HepG2 (cell line): ENCODE results near the gene DHRS11. TPM values are rescaled to one million over a fixed set of nuclear protein-coding genes. Genes with fewer than 3 reads are reported as not detected.

Experiments used
- ATAC-seq: fragments of 200-7000 bp; cut with Tn5 transposase; 3 replicates; pipeline ENCODE4 v1.9.1; 2020; ENCODE audit warnings: mild to moderate bottlenecking, moderate library complexity
- BruUV-seq: library from RNA; stranded (reverse); fragments of 400-500 nt; replicated peaks from 2 replicates; lab custom pipeline; 2021; lab: Mats Ljungman, UMichigan
- CTCF ChIA-PET: fragments of 300-600 bp; formaldehyde crosslinking; extraction: SDS; loops from one replicate; lab custom pipeline; 2021; ENCODE audit warnings: low total read pairs, inconsistent platforms, low intra/inter-chr PET ratio; lab: Yijun Ruan, JAX
- POLR2A ChIA-PET: fragments of 350-600 bp; sonication (Branson Sonifier 250); formaldehyde crosslinking; loops from one replicate; lab custom pipeline; 2020; ENCODE audit warnings: antibody characterized with exemption, inconsistent platforms; lab: Yijun Ruan, JAX
- DNase-seq: peaks from one replicate; pipeline ENCODE4 v3.0.0-alpha.2; 2015; ENCODE audit warnings: low spot score
- FAIRE-seq: peaks from 3 replicates; lab custom pipeline; 2011; peaks lifted over from hg19 to GRCh38; lab: Jason Lieb, UNC
- H2AFZ ChIP-seq: one replicate; pipeline ENCODE4 v1.6.1; 2011; ENCODE audit warnings: low read length, inconsistent platforms
- H3K27ac ChIP-seq: fragments of 300-600 bp; 3 replicates; pipeline ENCODE4 v1.8.0; 2011; ENCODE audit warnings: mixed run types, mild to moderate bottlenecking, mixed read lengths, low read length, inconsistent platforms; ENCODE audit not compliant: insufficient read depth; ENCODE audit errors: extremely low read length
- H3K27me3 ChIP-seq, 2 experiments: fragments of 200-600 bp in 1 of 2; 2 replicates in 1 of 2; 3 replicates in 1 of 2; pipeline versions ENCODE4 v1.6.0 to v1.8.0; 2011; ENCODE audit warnings: low read length in 2 of 2, mild to moderate bottlenecking in 2 of 2, moderate library complexity in 2 of 2, inconsistent platforms in 1 of 2; ENCODE audit not compliant: insufficient read depth in 2 of 2, control insufficient read depth in 1 of 2
- H3K36me3 ChIP-seq, 2 experiments: fragments of 200-600 bp in 1 of 2; replicated peaks in 1 of 2; 2 replicates in 1 of 2; 3 replicates in 1 of 2; pipeline versions ENCODE4 v1.5.1 to v1.8.0; 2011; ENCODE audit warnings: low read length in 2 of 2, inconsistent platforms in 1 of 2; ENCODE audit not compliant: insufficient read depth in 2 of 2, control insufficient read depth in 1 of 2
- H3K4me1 ChIP-seq: 2 replicates; pipeline ENCODE4 v1.5.1; 2012; ENCODE audit warnings: low read length, inconsistent platforms; ENCODE audit not compliant: insufficient read depth
- H3K4me2 ChIP-seq: 2 replicates; pipeline ENCODE4 v1.6.0; 2011; ENCODE audit warnings: low read depth, low read length, inconsistent platforms
- H3K4me3 ChIP-seq, 3 experiments: fragments of 200-600 bp in 1 of 3; sonication (generic), shearing (Covaris generic) in 1 of 3; replicated peaks in 1 of 3; 2 replicates each; pipeline ENCODE4 v1.5.1; 2011 to 2016; ENCODE audit warnings: low read length in 3 of 3, inconsistent platforms in 2 of 3, low read depth in 2 of 3, mild to moderate bottlenecking in 2 of 3, control low read depth in 1 of 3, mixed read lengths in 1 of 3; ENCODE audit not compliant: insufficient read depth in 1 of 3
- H3K79me2 ChIP-seq: one replicate; pipeline ENCODE4 v1.6.1; 2011; ENCODE audit warnings: low read length, inconsistent platforms; ENCODE audit not compliant: insufficient read depth
- H3K9ac ChIP-seq: 2 replicates; pipeline ENCODE4 v1.6.0; 2011; ENCODE audit warnings: mild to moderate bottlenecking, low read depth, low read length, inconsistent platforms; ENCODE audit not compliant: insufficient read depth
- H3K9me3 ChIP-seq: 2 replicates; pipeline ENCODE4 v1.5.1; 2012; ENCODE audit warnings: mild to moderate bottlenecking, low read length
- H4K20me1 ChIP-seq: 2 replicates; pipeline ENCODE4 v1.6.0; 2011; ENCODE audit warnings: inconsistent platforms, mild to moderate bottlenecking, low read length, moderate library complexity; ENCODE audit not compliant: insufficient read depth
- ATF7 ChIP-seq, 2 experiments: fragments of 450-650 bp in 1 of 2; sonication (generic) in 1 of 2; formaldehyde crosslinking in 1 of 2; IDR thresholded peaks; 2 replicates each; pipeline versions ENCODE4 v1.4.0 to v1.6.1; 2016 to 2020; ENCODE audit warnings: antibody characterized with exemption in 1 of 2, mild to moderate bottlenecking in 1 of 2, missing genetic modification reagents in 1 of 2
- ATM ChIP-seq: fragments of 450-650 bp; IDR thresholded peaks from 2 replicates; pipeline ENCODE4 v1.7.1; 2017; ENCODE audit warnings: mild to moderate bottlenecking, borderline replicate concordance
- CCDC6 ChIP-seq: sonication (generic); formaldehyde crosslinking; IDR thresholded peaks from 2 replicates; pipeline ENCODE4 v1.8.1; 2022; ENCODE audit warnings: mild to moderate bottlenecking, missing genetic modification reagents, moderate library complexity
- EEA1 ChIP-seq: sonication (generic); formaldehyde crosslinking; IDR thresholded peaks from 2 replicates; pipeline ENCODE4 v1.5.1; 2020; ENCODE audit warnings: mild to moderate bottlenecking, missing genetic modification reagents, borderline replicate concordance
- IKZF4 ChIP-seq: sonication (generic); formaldehyde crosslinking; IDR thresholded peaks from 2 replicates; pipeline ENCODE4 v1.5.1; 2020; ENCODE audit warnings: borderline replicate concordance, mild to moderate bottlenecking, low read depth, missing genetic modification reagents; ENCODE audit errors: not compliant biosample characterization
- MAZ ChIP-seq, 2 experiments: sonication (generic) in 1 of 2; formaldehyde crosslinking in 1 of 2; IDR thresholded peaks; 2 replicates each; pipeline versions ENCODE4 v1.5.0 to v1.6.1; 2012 to 2020; ENCODE audit warnings: low read depth in 2 of 2, mild to moderate bottlenecking in 2 of 2, borderline replicate concordance in 1 of 2, improper control_type of control experiment in 1 of 2, low read length in 1 of 2, missing genetic modification reagents in 1 of 2, moderate library complexity in 1 of 2
- POLR2G ChIP-seq: fragments of 200-400 bp; formaldehyde crosslinking; IDR thresholded peaks from 2 replicates; pipeline ENCODE4 v1.6.1; 2018; ENCODE audit warnings: mild to moderate bottlenecking, low read depth, low read length, moderate library complexity
- SAP130 ChIP-seq: IDR thresholded peaks from 2 replicates; pipeline ENCODE4 v1.6.1; 2016; ENCODE audit warnings: low read depth
- TEAD3 ChIP-seq: optimal IDR thresholded peaks from 2 replicates; pipeline ENCODE3; 2016; ENCODE audit warnings: borderline replicate concordance
- ZFP37 ChIP-seq: sonication (generic); formaldehyde crosslinking; IDR thresholded peaks from 2 replicates; pipeline ENCODE4 v1.4.0; 2020; ENCODE audit warnings: missing genetic modification reagents, borderline replicate concordance
- ZNF234 ChIP-seq: sonication (generic); formaldehyde crosslinking; conservative IDR thresholded peaks from 2 replicates; pipeline ENCODE4 v1.5.1; 2020; ENCODE audit warnings: mild to moderate bottlenecking, missing genetic modification reagents
- ZSCAN25 ChIP-seq: sonication (generic); formaldehyde crosslinking; IDR thresholded peaks from 2 replicates; pipeline ENCODE4 v1.8.0; 2022; ENCODE audit warnings: mild to moderate bottlenecking, missing genetic modification reagents
- ZSCAN31 ChIP-seq: sonication (generic); formaldehyde crosslinking; IDR thresholded peaks from 2 replicates; pipeline ENCODE4 v1.5.0; 2020; ENCODE audit warnings: low read depth, mild to moderate bottlenecking, missing genetic modification reagents
- WGBS: methylation state at CpG from one replicate; pipeline ENCODE4 v1.1.6; 2017; ENCODE audit warnings: low lambda C conversion rate; 5-methylcytosine and 5-hydroxymethylcytosine counted together
- in situ Hi-C: cut with HindIII; loops from 2 replicates; pipeline ENCODE4 v1.10.0; 2017; ENCODE audit warnings: low pct_unique_long_range_greater_than_20kb; ENCODE audit not compliant: extremely low pct_ligation_motif_present
- intact Hi-C: fragments of 100-400 bp; cut with micrococcal nuclease; formaldehyde crosslinking; loops from one replicate; pipeline ENCODE4 v1.10.0; 2022; ENCODE audit not compliant: unreplicated experiment
- polyA plus RNA-seq, 8 experiments: library from polyadenylated mRNA; depleted of rRNA in 3 of 8; stranded (reverse) in 7 of 8; unstranded in 1 of 8; fragments of >200 nt; fragmentation: Illumina TruSeq in 4 of 8; extraction: Trizol in 4 of 8; gene quantifications; 2 replicates each; pipeline versions ENCODE4 v1.2.1 to v1.2.3, GENCODE V29; 2011 to 2016; ENCODE audit warnings: low read depth in 4 of 8, missing spikeins in 1 of 8, mixed read lengths in 1 of 8; ENCODE audit not compliant: insufficient read depth in 1 of 8
- total RNA-seq, 5 experiments: library from RNA; depleted of rRNA; stranded (reverse); fragments of >200 nt; fragmentation: Illumina TruSeq; extraction: Trizol; gene quantifications; 2 replicates each; pipeline ENCODE4 v1.2.3, GENCODE V29; 2016; ENCODE audit warnings: low read depth in 1 of 5
- TF ChIP-seq, protein P1 (sequence below): sonication (generic); formaldehyde crosslinking; conservative IDR thresholded peaks from 2 replicates; pipeline ENCODE4 v1.4.0; 2020; ENCODE audit warnings: mild to moderate bottlenecking, missing genetic modification reagents, moderate library complexity
- TF ChIP-seq, protein P2 (sequence below): sonication (generic); formaldehyde crosslinking; IDR thresholded peaks from 2 replicates; pipeline ENCODE4 v1.9.0; 2021; ENCODE audit warnings: missing genetic modification reagents, mild to moderate bottlenecking, borderline replicate concordance

Gene DHRS11
- total and polyA plus RNA-seq, 2 of the 13 experiments (the other 11 are each of a cell fraction or from before 2014, with no cell fraction given): 28.4 to 41.9 TPM

DNA sequence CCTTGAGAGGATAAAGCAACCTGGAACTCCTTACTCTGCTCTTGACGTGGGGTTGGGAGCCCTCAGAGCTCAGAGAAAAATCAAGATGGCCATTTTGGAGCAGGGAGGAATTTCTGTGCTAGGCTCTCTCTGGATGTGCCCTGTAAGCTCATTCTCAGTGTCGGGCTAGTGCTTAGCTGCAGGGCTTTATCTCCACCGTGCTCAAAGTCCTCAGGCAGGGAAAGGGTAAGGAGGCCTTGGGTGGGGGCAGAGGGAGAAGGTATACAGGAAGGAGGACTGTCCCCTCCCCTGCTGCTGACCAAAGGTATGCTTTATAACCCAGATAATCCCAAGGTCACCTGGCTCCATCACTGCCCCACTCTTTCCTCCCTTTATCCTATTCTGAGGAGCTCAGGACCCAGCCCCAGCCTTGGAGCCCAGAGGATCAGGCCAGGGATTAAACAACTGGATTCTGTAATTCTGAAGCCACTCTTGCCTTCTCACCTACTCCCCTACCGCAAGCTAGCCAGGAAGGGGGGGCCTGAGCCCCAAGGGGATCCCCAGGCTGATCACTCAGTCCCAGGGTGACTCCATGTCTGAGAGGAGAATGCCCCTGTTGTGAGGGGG, 1.1 kb downstream of the DHRS11 start:
- intact Hi-C loops: loop anchor here (5.0 kb wide), 1 partner anchor 46 kb away; no protein-coding TSS in a partner anchor
- CTCF ChIA-PET: no interaction called here
- TF ChIP-seq IKZF4 (CRISPR knock-in tag): no peak
- peak; percentile 89 for TF ChIP-seq ZSCAN25 (CRISPR knock-in tag)
- no peak for TF ChIP-seq EEA1 (CRISPR knock-in tag)
- TF ChIP-seq ATM: no peak
- TF ChIP-seq ZSCAN31 (CRISPR knock-in tag): no peak
- TF ChIP-seq MAZ (IDR thresholded peaks at IDR 0.05; ENCODE audit: borderline replicate concordance, low read depth, low read length): peak; percentile 26; the same call in 1 of the 2 replicates
- 0 out of 2 replicates have a peak, but pooled peaks have one; percentile 52 for TF ChIP-seq MAZ (CRISPR knock-in tag; IDR thresholded peaks at IDR 0.05; ENCODE audit: low read depth)
- TF ChIP-seq POLR2G: peak; percentile 32; the same call in 1 of the 2 replicates
- TF ChIP-seq ZNF234 (CRISPR knock-in tag): no peak
- TF ChIP-seq, protein P1, sequence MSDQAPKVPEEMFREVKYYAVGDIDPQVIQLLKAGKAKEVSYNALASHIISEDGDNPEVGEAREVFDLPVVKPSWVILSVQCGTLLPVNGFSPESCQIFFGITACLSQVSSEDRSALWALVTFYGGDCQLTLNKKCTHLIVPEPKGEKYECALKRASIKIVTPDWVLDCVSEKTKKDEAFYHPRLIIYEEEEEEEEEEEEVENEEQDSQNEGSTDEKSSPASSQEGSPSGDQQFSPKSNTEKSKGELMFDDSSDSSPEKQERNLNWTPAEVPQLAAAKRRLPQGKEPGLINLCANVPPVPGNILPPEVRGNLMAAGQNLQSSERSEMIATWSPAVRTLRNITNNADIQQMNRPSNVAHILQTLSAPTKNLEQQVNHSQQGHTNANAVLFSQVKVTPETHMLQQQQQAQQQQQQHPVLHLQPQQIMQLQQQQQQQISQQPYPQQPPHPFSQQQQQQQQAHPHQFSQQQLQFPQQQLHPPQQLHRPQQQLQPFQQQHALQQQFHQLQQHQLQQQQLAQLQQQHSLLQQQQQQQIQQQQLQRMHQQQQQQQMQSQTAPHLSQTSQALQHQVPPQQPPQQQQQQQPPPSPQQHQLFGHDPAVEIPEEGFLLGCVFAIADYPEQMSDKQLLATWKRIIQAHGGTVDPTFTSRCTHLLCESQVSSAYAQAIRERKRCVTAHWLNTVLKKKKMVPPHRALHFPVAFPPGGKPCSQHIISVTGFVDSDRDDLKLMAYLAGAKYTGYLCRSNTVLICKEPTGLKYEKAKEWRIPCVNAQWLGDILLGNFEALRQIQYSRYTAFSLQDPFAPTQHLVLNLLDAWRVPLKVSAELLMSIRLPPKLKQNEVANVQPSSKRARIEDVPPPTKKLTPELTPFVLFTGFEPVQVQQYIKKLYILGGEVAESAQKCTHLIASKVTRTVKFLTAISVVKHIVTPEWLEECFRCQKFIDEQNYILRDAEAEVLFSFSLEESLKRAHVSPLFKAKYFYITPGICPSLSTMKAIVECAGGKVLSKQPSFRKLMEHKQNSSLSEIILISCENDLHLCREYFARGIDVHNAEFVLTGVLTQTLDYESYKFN (CRISPR knock-in tag): peak; percentile 71
- TF ChIP-seq ATF7 (IDR thresholded peaks at IDR 0.05): no peak
- no peak for TF ChIP-seq ATF7 (CRISPR knock-in tag; IDR thresholded peaks at IDR 0.05)
- TF ChIP-seq, protein P2, sequence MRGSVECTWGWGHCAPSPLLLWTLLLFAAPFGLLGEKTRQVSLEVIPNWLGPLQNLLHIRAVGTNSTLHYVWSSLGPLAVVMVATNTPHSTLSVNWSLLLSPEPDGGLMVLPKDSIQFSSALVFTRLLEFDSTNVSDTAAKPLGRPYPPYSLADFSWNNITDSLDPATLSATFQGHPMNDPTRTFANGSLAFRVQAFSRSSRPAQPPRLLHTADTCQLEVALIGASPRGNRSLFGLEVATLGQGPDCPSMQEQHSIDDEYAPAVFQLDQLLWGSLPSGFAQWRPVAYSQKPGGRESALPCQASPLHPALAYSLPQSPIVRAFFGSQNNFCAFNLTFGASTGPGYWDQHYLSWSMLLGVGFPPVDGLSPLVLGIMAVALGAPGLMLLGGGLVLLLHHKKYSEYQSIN: no peak
- TF ChIP-seq CCDC6: no peak
- TF ChIP-seq SAP130 (CRISPR knock-in tag): peak; percentile 30; the same call in 1 of the 2 replicates
- TF ChIP-seq ZFP37 (CRISPR knock-in tag): 0 out of 2 replicates have a peak, but pooled peaks have one; percentile 43
- peak; percentile 44 for TF ChIP-seq TEAD3 (CRISPR knock-in tag)

More for the DNA sequence above, 1.1 kb downstream of the DHRS11 start:
- in situ Hi-C loops: no loop called here
- peaks cover 8 to 18% of the 10 kb centered on the region in 2 experiments for H3K36me3 ChIP-seq
- WGBS: 20% methylated on average over 2 of the region's 4 CpGs
- no peak overlapping the region for H2AFZ ChIP-seq
- H3K4me1 ChIP-seq: peaks cover 25% of the 10 kb centered on the region
- H3K4me3 ChIP-seq: peak overlapping the region; percentile 80 to 96 (median 84)
- no peaks in the 10 kb centered on the region; a peak in 1 of 5 replicates for H3K27me3 ChIP-seq
- BruUV-seq: TSS peak; percentile 48
- DNase-seq (peak; percentile 41), FAIRE-seq (no peak), ATAC-seq (peak; percentile 55)
- H4K20me1 ChIP-seq: no peaks in the 10 kb centered on the region
- H3K9ac ChIP-seq: peak overlapping the region; percentile 91
- H3K79me2 ChIP-seq: peaks cover 15% of the 10 kb centered on the region
- POLR2A ChIA-PET: interaction anchor here (2.7 to 3.0 kb wide), 3 partner anchors 10 to 58 kb away, joined by 11 to 71 read pairs (median 32); partner anchors contain the start of genes GGNBP2, MRM1, MYO19 and PIGW
- peak overlapping the region; percentile 95 for H3K4me2 ChIP-seq
- no peaks in the 10 kb centered on the region for H3K9me3 ChIP-seq
- peak overlapping the region; percentile 84 for H3K27ac ChIP-seq
